GM10266 (cell line): Measurements from ENCODE around the gene PODXL2.

Experiments
- DNase-seq: peaks from one replicate; pipeline ENCODE4 v3.0.0; 2012; ENCODE audit errors: extremely low spot score
- CTCF ChIP-seq: IDR thresholded peaks from 2 replicates; pipeline ENCODE4 v1.5.1; 2012; ENCODE audit warnings: mild to moderate bottlenecking, low read depth; ENCODE audit not compliant: control insufficient read depth, insufficient read depth; ENCODE audit errors: missing control alignments

PODXL2 gene

GRCh38 chr3:127719369-127719768 is 90.4 kb downstream of the PODXL2 start:
- no peak for DNase-seq
- TF ChIP-seq CTCF, result no peak

GRCh38 chr3:127720161-127720823 is 91.3 kb downstream of the PODXL2 start:
- no peak for DNase-seq
- TF ChIP-seq CTCF, result no peak

- no peak for TF ChIP-seq CTCF
- no peak for DNase-seq
These were observed 92.3 kb downstream of the PODXL2 start for GRCh38 chr3:127720985-127721935.

GRCh38 chr3:127722091-127722784 is 93.3 kb downstream of the PODXL2 start:
- TF ChIP-seq CTCF, result no peak
- DNase-seq, result no peak
